ENCODE results near the gene LIPJ.

Gene LIPJ

DNA sequence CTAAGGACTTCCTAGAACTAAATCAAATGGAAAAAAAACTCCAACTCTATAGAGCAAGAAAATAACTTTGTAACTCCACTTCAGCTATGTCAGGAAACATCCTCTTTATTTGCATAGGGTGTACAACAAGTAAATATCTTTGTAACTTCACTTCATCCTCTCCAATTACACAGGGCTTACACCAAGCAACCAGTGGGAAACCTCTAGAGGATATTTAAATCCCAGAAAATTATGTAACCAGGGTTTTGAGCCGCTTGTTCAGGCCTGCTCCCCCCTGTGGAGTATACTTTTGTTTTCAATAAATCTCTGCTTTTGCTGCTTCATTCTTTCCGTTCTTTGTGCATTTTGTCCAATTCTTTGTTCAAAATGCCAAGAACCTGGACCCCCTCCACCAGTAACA lies 22.2 kb downstream of the LIPJ start:
- TF ChIP-seq, protein P1, sequence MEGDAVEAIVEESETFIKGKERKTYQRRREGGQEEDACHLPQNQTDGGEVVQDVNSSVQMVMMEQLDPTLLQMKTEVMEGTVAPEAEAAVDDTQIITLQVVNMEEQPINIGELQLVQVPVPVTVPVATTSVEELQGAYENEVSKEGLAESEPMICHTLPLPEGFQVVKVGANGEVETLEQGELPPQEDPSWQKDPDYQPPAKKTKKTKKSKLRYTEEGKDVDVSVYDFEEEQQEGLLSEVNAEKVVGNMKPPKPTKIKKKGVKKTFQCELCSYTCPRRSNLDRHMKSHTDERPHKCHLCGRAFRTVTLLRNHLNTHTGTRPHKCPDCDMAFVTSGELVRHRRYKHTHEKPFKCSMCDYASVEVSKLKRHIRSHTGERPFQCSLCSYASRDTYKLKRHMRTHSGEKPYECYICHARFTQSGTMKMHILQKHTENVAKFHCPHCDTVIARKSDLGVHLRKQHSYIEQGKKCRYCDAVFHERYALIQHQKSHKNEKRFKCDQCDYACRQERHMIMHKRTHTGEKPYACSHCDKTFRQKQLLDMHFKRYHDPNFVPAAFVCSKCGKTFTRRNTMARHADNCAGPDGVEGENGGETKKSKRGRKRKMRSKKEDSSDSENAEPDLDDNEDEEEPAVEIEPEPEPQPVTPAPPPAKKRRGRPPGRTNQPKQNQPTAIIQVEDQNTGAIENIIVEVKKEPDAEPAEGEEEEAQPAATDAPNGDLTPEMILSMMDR (IDR thresholded peaks at IDR 0.05; ENCODE audit: low read length): no peak
- no peak for TF ChIP-seq EZH2 (IDR thresholded peaks at IDR 0.05; ENCODE audit: borderline replicate concordance, low read length)
- no peak overlapping the region for H3K9ac ChIP-seq (ENCODE audit: low read length)
- no peaks in the 10 kb centered on the region for H3K9me3 ChIP-seq (ENCODE audit: low read length)
- H3K79me2 ChIP-seq (ENCODE audit: insufficient read depth, low read length): no peaks in the 10 kb centered on the region
- H4K20me1 ChIP-seq (ENCODE audit: insufficient read depth, low read length): no peaks in the 10 kb centered on the region
- no peaks in the 10 kb centered on the region for H3K36me3 ChIP-seq (ENCODE audit: insufficient read depth, low read length)
- no peak overlapping the region for H3K27ac ChIP-seq (ENCODE audit: low read depth, low read length, poor library complexity, severe bottlenecking)
- H3K9me2 ChIP-seq (ENCODE audit: low read depth, low read length): no peaks in the 10 kb centered on the region
- no peak overlapping the region for H2AFZ ChIP-seq (ENCODE audit: low read length)
- no peak overlapping the region for H3K4me3 ChIP-seq (ENCODE audit: low read depth, low read length, poor library complexity, severe bottlenecking)
- H3K4me2 ChIP-seq (ENCODE audit: low read length): no peak overlapping the region
- H3F3A ChIP-seq (ENCODE audit: insufficient read depth, low read length): no peaks in the 10 kb centered on the region
- H3K27me3 ChIP-seq (ENCODE audit: insufficient read depth, low read length): no peaks in the 10 kb centered on the region
- H3K4me1 ChIP-seq (ENCODE audit: insufficient read depth, low read length, severe bottlenecking): peaks cover 4% of the 10 kb centered on the region

- Histone ChIP-seq H3K4me2 (ENCODE audit: low read length) (no peak overlapping the region), H3K9me2 (ENCODE audit: low read depth, low read length) (no peaks in the 10 kb centered on the region), H3K4me3 (ENCODE audit: low read depth, low read length, poor library complexity, severe bottlenecking) (no peak overlapping the region), H3K79me2 (ENCODE audit: insufficient read depth, low read length) (no peaks in the 10 kb centered on the region), H3F3A (ENCODE audit: insufficient read depth, low read length) (no peaks in the 10 kb centered on the region), H4K20me1 (ENCODE audit: insufficient read depth, low read length) (no peaks in the 10 kb centered on the region), H3K27me3 (ENCODE audit: insufficient read depth, low read length) (no peaks in the 10 kb centered on the region), H3K27ac (ENCODE audit: low read depth, low read length, poor library complexity, severe bottlenecking) (no peak overlapping the region), H2AFZ (ENCODE audit: low read length) (no peak overlapping the region), H3K4me1 (ENCODE audit: insufficient read depth, low read length, severe bottlenecking) (no peaks in the 10 kb centered on the region), H3K36me3 (ENCODE audit: insufficient read depth, low read length) (no peaks in the 10 kb centered on the region), H3K9me3 (ENCODE audit: low read length) (no peaks in the 10 kb centered on the region), H3K9ac (ENCODE audit: low read length) (no peak overlapping the region)
- TF ChIP-seq, protein P1 (IDR thresholded peaks at IDR 0.05; ENCODE audit: low read length): no peak
- no peak for TF ChIP-seq EZH2 (IDR thresholded peaks at IDR 0.05; ENCODE audit: borderline replicate concordance, low read length)
Observed at GRCh38 chr10:88616250-88616977, 29.9 kb downstream of the LIPJ start.

GRCh38 chr10:88617772-88618300 lies 31.3 kb downstream of the LIPJ start:
- Histone ChIP-seq H3K9me3 (ENCODE audit: low read length) (no peaks in the 10 kb centered on the region), H3K4me2 (ENCODE audit: low read length) (no peak overlapping the region), H3K27me3 (ENCODE audit: insufficient read depth, low read length) (no peaks in the 10 kb centered on the region), H3K4me3 (ENCODE audit: low read depth, low read length, poor library complexity, severe bottlenecking) (no peak overlapping the region), H4K20me1 (ENCODE audit: insufficient read depth, low read length) (no peaks in the 10 kb centered on the region), H3K27ac (ENCODE audit: low read depth, low read length, poor library complexity, severe bottlenecking) (no peak overlapping the region), H3K79me2 (ENCODE audit: insufficient read depth, low read length) (no peaks in the 10 kb centered on the region), H3F3A (ENCODE audit: insufficient read depth, low read length) (no peaks in the 10 kb centered on the region), H3K9me2 (ENCODE audit: low read depth, low read length) (no peaks in the 10 kb centered on the region), H3K9ac (ENCODE audit: low read length) (no peak overlapping the region), H2AFZ (ENCODE audit: low read length) (no peak overlapping the region), H3K36me3 (ENCODE audit: insufficient read depth, low read length) (no peaks in the 10 kb centered on the region), H3K4me1 (ENCODE audit: insufficient read depth, low read length, severe bottlenecking) (no peaks in the 10 kb centered on the region)
- TF ChIP-seq EZH2 (IDR thresholded peaks at IDR 0.05; ENCODE audit: borderline replicate concordance, low read length): no peak
- TF ChIP-seq, protein P1 (IDR thresholded peaks at IDR 0.05; ENCODE audit: low read length): no peak
